Measurements from ENCODE around the gene IL17REL. TPM values are rescaled to one million over a fixed set of nuclear protein-coding genes. Genes with fewer than 3 reads are reported as not detected.

The IL17REL gene
- total RNA-seq, 3 donors from 2014 or later = 0.09 to 0.43 TPM; not detected in 1

DNA sequence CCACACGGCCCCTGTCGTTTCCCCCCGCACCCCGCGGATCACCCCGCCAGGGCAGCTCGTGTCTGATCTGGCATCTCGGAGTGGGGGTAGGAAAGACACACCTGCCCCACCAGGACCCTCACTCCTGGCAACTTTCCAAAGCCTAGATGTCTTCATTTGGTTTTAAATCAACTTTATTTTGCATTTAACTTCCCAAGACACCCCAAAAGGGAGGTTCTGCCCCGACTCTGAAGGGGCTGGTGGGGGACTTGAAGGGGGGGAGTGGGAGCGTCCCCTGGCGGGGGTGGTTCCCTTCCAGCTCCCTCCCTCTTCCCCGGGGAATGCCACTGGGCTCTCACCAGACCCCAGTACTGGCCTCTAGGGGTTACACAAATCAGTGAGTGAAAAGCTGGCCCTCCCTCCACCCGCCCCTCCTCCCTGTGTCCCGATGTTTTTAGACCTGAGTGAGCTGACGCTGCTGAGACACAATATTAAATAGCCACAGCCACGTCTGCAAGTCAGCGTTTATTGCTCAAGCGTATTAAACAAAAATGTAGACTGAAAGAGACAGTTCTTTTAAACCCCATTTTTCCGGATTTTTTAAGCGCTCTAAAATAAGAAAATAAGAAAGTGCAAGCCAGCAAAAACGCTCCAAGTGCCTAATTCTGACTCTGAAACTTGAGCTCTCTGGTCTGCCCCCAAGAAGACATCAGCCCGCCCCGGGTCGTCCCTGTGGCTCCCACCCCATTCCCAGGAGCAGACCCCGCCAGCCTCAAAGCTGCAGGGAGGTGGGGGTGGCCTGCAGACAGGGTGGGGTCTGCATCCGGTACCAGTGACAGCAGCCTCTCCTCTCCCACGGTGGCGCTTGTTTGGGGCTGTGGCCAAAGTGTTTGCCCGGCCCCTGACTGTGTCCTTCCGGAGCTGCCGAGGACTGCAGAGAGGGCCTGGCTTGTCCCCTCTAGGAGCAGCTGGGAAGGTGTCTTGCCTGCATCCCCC, 46.6 kb upstream of the IL17REL start:
- DNase-seq (peak in 2 of 3 donors; percentile 8 to 44), ATAC-seq (no peak)
- intact Hi-C loops (cut with DNase I, micrococcal nuclease) = no loop called here
- no peaks in the 10 kb centered on the region for H3K4me1 ChIP-seq (ENCODE audit: low read depth)
- H3K36me3 ChIP-seq (ENCODE audit: low read depth) = no peaks in the 10 kb centered on the region
- TF ChIP-seq, protein P1, sequence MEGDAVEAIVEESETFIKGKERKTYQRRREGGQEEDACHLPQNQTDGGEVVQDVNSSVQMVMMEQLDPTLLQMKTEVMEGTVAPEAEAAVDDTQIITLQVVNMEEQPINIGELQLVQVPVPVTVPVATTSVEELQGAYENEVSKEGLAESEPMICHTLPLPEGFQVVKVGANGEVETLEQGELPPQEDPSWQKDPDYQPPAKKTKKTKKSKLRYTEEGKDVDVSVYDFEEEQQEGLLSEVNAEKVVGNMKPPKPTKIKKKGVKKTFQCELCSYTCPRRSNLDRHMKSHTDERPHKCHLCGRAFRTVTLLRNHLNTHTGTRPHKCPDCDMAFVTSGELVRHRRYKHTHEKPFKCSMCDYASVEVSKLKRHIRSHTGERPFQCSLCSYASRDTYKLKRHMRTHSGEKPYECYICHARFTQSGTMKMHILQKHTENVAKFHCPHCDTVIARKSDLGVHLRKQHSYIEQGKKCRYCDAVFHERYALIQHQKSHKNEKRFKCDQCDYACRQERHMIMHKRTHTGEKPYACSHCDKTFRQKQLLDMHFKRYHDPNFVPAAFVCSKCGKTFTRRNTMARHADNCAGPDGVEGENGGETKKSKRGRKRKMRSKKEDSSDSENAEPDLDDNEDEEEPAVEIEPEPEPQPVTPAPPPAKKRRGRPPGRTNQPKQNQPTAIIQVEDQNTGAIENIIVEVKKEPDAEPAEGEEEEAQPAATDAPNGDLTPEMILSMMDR (IDR thresholded peaks at IDR 0.05) = no peak
- no peaks in the 10 kb centered on the region for H3K9me3 ChIP-seq
- no peak overlapping the region for H3K4me3 ChIP-seq

DNA sequence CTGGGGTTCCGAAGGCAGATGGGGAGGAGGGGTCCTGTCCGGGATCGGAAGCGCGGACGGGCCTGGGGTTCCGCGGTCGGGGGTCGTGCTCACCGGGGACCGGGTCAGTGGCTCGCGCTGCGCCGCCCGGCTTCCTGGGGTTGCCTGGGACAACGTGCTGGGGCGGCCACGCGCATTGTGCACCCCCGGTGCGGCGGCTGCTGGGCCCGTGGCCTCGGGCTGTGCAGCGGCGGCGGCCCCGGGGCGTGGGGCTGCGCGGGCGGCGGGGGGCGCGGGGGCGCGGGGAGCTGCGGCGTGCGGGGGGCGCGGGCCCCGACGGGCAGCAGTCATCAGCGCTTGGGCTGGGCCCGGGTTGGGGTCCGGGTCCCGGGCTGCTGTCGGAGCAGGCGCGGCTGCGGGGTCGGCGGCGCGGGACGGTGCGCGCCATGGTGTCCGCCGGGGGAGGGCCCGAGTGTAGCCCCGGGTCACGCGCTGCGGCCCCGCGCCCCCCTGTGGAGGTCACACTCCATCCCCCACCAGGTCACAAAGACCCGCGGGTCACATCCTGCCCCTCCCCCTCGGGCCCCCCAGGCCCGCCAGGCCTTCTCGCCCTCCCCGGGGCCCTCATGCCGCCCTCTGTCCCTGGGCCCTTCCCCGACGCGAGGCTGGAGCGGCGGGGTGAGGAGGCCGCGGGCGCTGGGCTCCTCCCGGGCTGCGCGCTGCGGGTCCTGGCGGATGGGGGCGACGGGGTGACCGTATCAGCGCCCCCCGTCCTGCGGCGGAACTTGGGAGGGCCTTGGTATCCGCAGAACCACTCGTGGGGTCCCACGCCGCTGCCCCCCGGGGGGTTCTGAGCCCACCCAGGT, 45.7 kb upstream of the IL17REL start, which contains the start of gene TTLL8:
TTLL8 (minus strand) TSS at position 238 of the 845 bp plus-strand sequence.
- no peaks in the 10 kb centered on the region for H3K4me1 ChIP-seq (ENCODE audit: low read depth)
- H3K36me3 ChIP-seq (ENCODE audit: low read depth) = no peaks in the 10 kb centered on the region
- no peak within 1 kb of the TSS for H3K4me3 ChIP-seq
- TF ChIP-seq, protein P1 (IDR thresholded peaks at IDR 0.05) = no peak
- intact Hi-C loops (cut with DNase I, micrococcal nuclease) = no loop called here
- peak in 1 of 3 donors; percentile 39 for DNase-seq
- H3K9me3 ChIP-seq = peaks cover 3% of the 10 kb centered on the region
- no peak for ATAC-seq

DNA sequence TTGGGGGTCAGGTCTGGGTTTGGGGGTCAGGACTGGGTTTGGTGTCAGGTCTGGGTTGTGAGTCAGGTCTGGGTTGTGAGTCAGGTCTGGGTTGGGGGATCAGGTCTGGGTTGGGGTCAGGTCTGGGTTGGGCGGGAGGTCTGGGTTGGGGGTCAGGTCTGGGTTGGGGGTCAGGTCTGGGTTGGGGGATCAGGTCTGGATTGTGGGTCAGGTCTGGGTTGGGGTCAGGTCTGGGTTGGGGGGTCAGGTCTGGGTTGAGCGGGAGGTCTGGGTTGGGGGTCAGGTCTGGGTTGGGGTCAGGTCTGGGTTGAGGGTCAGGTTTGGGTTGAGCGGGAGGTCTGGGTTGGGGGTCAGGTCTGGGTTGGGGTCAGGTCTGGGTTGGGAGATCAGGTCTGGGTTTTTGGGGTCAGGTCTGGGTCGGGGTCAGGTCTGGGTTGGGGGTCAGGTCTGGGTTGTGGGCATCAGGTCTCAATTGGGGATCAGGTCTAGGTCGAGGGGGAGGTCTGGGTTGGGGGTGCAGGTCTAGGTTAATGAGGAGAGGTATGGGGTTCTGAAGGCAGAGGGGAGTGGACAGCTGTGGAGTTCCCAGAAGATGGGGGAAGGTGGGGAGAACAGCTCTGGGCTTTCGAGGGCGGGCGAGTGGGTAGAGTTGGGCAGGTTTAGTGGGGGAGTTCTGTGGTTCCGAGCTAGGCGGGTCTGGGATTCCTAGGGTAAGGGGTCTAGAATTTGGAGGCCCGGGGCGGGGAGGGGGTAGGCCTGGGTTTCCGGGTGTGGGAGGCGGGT, 44.9 kb upstream of the IL17REL start:
- Histone ChIP-seq H3K4me1 (ENCODE audit: low read depth) (no peaks in the 10 kb centered on the region), H3K9me3 (peaks cover 4% of the 10 kb centered on the region), H3K4me3 (no peak overlapping the region), H3K36me3 (ENCODE audit: low read depth) (no peaks in the 10 kb centered on the region)
- peak in 1 of 3 donors; percentile 40 for DNase-seq
- ATAC-seq = no peak
- intact Hi-C loops (cut with DNase I, micrococcal nuclease) = no loop called here
- TF ChIP-seq, protein P1 (IDR thresholded peaks at IDR 0.05) = no peak

DNA sequence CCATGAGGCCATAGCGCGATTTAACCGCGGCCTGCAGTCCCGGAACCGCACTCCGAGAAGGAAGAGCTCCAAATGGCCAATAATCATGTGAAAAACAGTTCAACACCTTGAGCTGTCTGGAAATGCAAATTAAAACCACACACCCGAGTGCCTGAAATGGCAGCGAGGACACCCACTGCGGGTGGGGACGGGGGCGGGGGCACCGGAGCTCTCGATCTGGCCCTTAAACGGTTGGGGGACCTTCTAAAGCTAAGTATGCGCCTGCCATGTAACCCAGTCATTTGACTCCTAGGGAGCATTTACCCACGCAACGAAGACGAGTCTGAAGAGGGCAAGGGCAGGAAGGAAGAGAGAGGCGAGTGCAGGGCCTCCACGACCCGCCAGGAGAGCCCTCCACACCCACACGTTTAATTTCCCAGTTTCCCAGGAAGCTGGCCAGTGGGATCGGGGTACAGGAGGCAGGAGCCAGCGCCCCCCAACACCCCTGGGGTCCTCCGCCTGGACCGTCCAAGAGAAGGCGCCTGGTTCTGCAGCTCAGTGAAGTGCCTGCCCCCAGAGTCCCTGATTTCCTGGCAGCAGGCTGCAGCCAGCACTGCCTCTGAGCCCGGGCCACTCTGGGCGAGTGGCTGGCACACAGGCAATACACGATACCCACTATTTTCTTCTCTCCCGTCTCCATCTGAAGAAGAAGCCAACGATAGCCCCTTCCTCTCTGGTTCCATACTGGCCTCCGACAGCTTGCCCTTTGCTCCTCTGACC, 43.8 kb upstream of the IL17REL start:
- peaks cover 4% of the 10 kb centered on the region for H3K9me3 ChIP-seq
- DNase-seq (peak in 2 of 3 donors; percentile 1 to 35), ATAC-seq (no peak)
- H3K4me1 ChIP-seq (ENCODE audit: low read depth) = no peaks in the 10 kb centered on the region
- no peaks in the 10 kb centered on the region for H3K36me3 ChIP-seq (ENCODE audit: low read depth)
- intact Hi-C loops (cut with DNase I, micrococcal nuclease) = no loop called here
- H3K4me3 ChIP-seq = no peak overlapping the region
- TF ChIP-seq, protein P1 (IDR thresholded peaks at IDR 0.05) = no peak
